Esophagus muscularis mucosa (tissue), 3 donors: Measurements from ENCODE around the gene ALKBH6.

Experiments
- POLR2AphosphoS5 ChIP-seq, 2 donors: sonication (generic); formaldehyde crosslinking; IDR thresholded peaks; one replicate each; pipeline ENCODE4 v1.6.1; 2017; ENCODE audit warnings: antibody characterized with exemption in 2 of 2
- TF ChIP-seq, protein P1 (sequence below), 3 experiments: fragments of 200-600 bp in 2 of 3; fragments of 450-650 bp in 1 of 3; sonication (generic) in 2 of 3; IDR thresholded peaks; one replicate each; pipeline ENCODE4 v1.5.1; 2017 to 2019; ENCODE audit warnings: antibody characterized with exemption in 3 of 3, mild to moderate bottlenecking in 2 of 3, moderate library complexity in 1 of 3

DNA sequence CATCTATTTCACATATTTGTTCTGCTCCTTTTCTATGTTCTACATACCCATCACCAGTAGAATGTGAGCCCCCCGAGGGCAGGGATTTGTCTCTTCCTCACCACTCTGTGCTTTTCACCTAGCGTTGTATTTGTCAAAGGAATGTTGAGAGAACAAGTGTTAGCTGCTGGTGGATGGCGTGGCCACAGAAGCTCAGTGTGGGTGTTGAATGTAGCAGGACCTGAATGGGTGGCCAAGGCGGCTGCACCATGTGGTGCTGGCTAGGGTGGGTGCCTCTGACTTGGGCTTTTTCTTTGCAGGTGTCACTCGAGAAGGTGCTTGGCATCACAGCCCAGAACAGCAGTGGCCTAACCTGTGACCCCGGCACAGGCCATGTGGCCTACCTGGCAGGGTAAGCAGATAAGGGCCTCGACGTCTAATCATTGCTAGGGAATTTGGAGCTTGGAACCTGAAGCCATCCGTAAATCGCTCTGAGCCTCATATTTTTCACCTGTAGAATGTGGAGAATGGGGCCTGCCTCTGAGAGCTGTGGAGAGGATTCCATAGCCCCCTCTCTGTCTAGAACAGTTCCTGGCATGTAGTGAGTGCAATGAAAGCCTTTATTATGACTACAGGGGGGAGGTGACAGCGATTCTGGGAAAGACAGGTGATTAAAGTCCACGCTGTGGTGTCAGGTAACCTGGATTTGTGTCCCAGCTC lies 44.6 kb upstream of the ALKBH6 start:
- TF ChIP-seq, protein P1, sequence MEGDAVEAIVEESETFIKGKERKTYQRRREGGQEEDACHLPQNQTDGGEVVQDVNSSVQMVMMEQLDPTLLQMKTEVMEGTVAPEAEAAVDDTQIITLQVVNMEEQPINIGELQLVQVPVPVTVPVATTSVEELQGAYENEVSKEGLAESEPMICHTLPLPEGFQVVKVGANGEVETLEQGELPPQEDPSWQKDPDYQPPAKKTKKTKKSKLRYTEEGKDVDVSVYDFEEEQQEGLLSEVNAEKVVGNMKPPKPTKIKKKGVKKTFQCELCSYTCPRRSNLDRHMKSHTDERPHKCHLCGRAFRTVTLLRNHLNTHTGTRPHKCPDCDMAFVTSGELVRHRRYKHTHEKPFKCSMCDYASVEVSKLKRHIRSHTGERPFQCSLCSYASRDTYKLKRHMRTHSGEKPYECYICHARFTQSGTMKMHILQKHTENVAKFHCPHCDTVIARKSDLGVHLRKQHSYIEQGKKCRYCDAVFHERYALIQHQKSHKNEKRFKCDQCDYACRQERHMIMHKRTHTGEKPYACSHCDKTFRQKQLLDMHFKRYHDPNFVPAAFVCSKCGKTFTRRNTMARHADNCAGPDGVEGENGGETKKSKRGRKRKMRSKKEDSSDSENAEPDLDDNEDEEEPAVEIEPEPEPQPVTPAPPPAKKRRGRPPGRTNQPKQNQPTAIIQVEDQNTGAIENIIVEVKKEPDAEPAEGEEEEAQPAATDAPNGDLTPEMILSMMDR (IDR thresholded peaks at IDR 0.05): no peak
- no peak for TF ChIP-seq POLR2AphosphoS5 (IDR thresholded peaks at IDR 0.05)
